GM23338 (cell line): ENCODE data around the gene MYH15. TPM values are rescaled to one million over a fixed set of nuclear protein-coding genes. Genes with fewer than 3 reads are reported as not detected.

Experiments
- ATAC-seq: fragments of 200-7000 bp; cut with Tn5 transposase; 3 replicates; pipeline ENCODE4 v1.9.1; 2020
- DNase-seq: peaks from one replicate; pipeline ENCODE4 v3.0.0-alpha.2; 2015; ENCODE audit warnings: low spot score
- H2AFZ ChIP-seq: fragments of 200-600 bp; sonication (generic); 2 replicates; pipeline ENCODE4 v1.8.0; 2016; ENCODE audit warnings: antibody characterized with exemption, mild to moderate bottlenecking, moderate library complexity
- H3F3A ChIP-seq: fragments of 200-600 bp; sonication (generic); replicated peaks from 2 replicates; pipeline ENCODE4 v1.8.0; 2017; ENCODE audit warnings: antibody characterized with exemption, mixed run types, low read depth
- H3K27ac ChIP-seq: fragments of 200-600 bp; sonication (generic); 2 replicates; pipeline ENCODE4 v1.6.1; 2016; ENCODE audit warnings: low read depth
- H3K27me3 ChIP-seq: fragments of 200-600 bp; sonication (generic); 2 replicates; pipeline ENCODE4 v1.8.0; 2016; ENCODE audit warnings: mild to moderate bottlenecking, mixed run types, moderate library complexity; ENCODE audit not compliant: insufficient read depth
- H3K36me3 ChIP-seq: fragments of 200-600 bp; sonication (generic); 2 replicates; pipeline ENCODE4 v1.8.0; 2016; ENCODE audit warnings: mild to moderate bottlenecking; ENCODE audit not compliant: insufficient read depth
- H3K4me1 ChIP-seq: fragments of 200-600 bp; sonication (generic); 2 replicates; pipeline ENCODE4 v1.8.0; 2016; ENCODE audit warnings: mild to moderate bottlenecking, moderate library complexity; ENCODE audit not compliant: insufficient read depth
- H3K4me2 ChIP-seq: fragments of 200-600 bp; sonication (generic); 2 replicates; pipeline ENCODE4 v1.7.1; 2017; ENCODE audit warnings: mixed run types
- H3K4me3 ChIP-seq: fragments of 200-600 bp; sonication (generic); 2 replicates; pipeline ENCODE4 v1.6.1; 2016; ENCODE audit warnings: mixed run types
- H3K79me2 ChIP-seq: fragments of 200-600 bp; sonication (generic); replicated peaks from 2 replicates; pipeline ENCODE4 v1.8.0; 2017; ENCODE audit warnings: mild to moderate bottlenecking; ENCODE audit not compliant: insufficient read depth
- H3K9me2 ChIP-seq: fragments of 200-600 bp; sonication (generic); 2 replicates; pipeline ENCODE4 v1.8.0; 2017; ENCODE audit not compliant: insufficient read depth
- H4K20me1 ChIP-seq: fragments of 200-600 bp; sonication (generic); replicated peaks from 2 replicates; pipeline ENCODE4 v1.8.0; 2017; ENCODE audit warnings: mild to moderate bottlenecking; ENCODE audit not compliant: insufficient read depth
- H3K27ac Mint-ChIP-seq: 2 replicates; pipeline ENCODE4 v1.8.0; 2020; ENCODE audit warnings: inconsistent platforms, mild to moderate bottlenecking, moderate library complexity, mixed read lengths
- H3K27me3 Mint-ChIP-seq: 3 replicates; pipeline ENCODE4 v1.8.0; 2022; ENCODE audit warnings: low read depth, mild to moderate bottlenecking, moderate library complexity, mixed read lengths, inconsistent platforms; ENCODE audit not compliant: insufficient read depth, poor library complexity
- H3K36me3 Mint-ChIP-seq: 3 replicates; pipeline ENCODE4 v1.8.0; 2021; ENCODE audit warnings: low read depth, mild to moderate bottlenecking, inconsistent platforms, moderate library complexity, mixed read lengths
- H3K4me1 Mint-ChIP-seq: 3 replicates; pipeline ENCODE4 v1.8.0; 2020; ENCODE audit warnings: mild to moderate bottlenecking, inconsistent platforms, mixed read lengths
- H3K4me3 Mint-ChIP-seq: 3 replicates; pipeline ENCODE4 v1.8.0; 2021; ENCODE audit warnings: moderate library complexity, mild to moderate bottlenecking, inconsistent platforms, mixed read lengths
- H3K9me3 Mint-ChIP-seq: 3 replicates; pipeline ENCODE4 v1.8.0; 2020; ENCODE audit warnings: moderate library complexity, mild to moderate bottlenecking, inconsistent platforms, mixed read lengths
- CREB1 ChIP-seq: fragments of 250-450 bp; sonication (Bioruptor Pico); IDR thresholded peaks from 2 replicates; pipeline ENCODE4 v1.5.0; 2020; ENCODE audit warnings: low read depth, mild to moderate bottlenecking, moderate library complexity
- JUNB ChIP-seq: IDR thresholded peaks from one replicate; pipeline ENCODE4 v1.6.1; 2016; ENCODE audit warnings: antibody characterized with exemption; ENCODE audit not compliant: unreplicated experiment
- STAT1 ChIP-seq: IDR thresholded peaks from one replicate; pipeline ENCODE4 v1.6.1; 2016; ENCODE audit warnings: antibody characterized with exemption; ENCODE audit not compliant: unreplicated experiment
- polyA plus RNA-seq: library from polyadenylated mRNA; unstranded; fragments of >200 nt; fragmentation: Nextera tagmentation; extraction: Ambion mirVana; gene quantifications from 2 replicates; pipeline ENCODE4 v1.2.1, GENCODE V29; 2016
- total RNA-seq: library from RNA; depleted of rRNA; stranded (reverse); fragments of >200 nt; shearing (Covaris generic); gene quantifications from 2 replicates; pipeline ENCODE4 v1.2.3, GENCODE V29; 2014
- TF ChIP-seq, protein P1 (sequence below): IDR thresholded peaks from one replicate; pipeline ENCODE4 v1.6.1; 2018; ENCODE audit warnings: antibody characterized with exemption; ENCODE audit not compliant: unreplicated experiment
- TF ChIP-seq, protein P2 (sequence below): IDR thresholded peaks from 2 replicates; pipeline ENCODE4 v1.6.1; 2016; ENCODE audit warnings: antibody characterized with exemption
- TF ChIP-seq, protein P3 (sequence below), 2 experiments: fragments of 200-600 bp in 1 of 2; sonication (generic) in 1 of 2; conservative IDR thresholded peaks; 2 replicates each; pipeline versions ENCODE4 v1.5.1 to v1.6.1; 2016 to 2017; ENCODE audit warnings: antibody characterized with exemption in 2 of 2, low read depth in 2 of 2, mild to moderate bottlenecking in 2 of 2, moderate library complexity in 1 of 2

MYH15 gene
- total and polyA plus RNA-seq, 2 experiments from 2014 or later, result 0.07 TPM; not detected in 1

DNA sequence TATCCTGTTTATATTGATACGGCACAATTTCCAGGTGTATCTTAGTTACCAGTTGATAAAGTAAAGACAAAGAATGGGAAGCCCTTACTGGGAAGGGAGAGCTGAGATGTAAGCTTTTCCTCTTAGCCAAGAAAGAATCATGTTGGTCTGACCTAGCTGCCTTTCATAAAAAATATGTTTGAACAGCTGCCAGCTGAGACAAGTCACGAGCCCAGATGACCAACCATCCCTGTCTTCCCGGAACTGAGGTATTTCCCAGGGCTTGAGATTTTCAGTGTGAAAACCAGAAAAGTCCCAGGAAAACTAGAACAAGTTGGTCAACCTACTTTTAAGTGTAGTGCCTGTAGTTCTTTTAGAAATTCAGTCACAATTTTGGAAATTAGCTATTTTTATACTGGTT lies 3.6 kb upstream of the MYH15 start (continued):
- TF ChIP-seq, protein P1, sequence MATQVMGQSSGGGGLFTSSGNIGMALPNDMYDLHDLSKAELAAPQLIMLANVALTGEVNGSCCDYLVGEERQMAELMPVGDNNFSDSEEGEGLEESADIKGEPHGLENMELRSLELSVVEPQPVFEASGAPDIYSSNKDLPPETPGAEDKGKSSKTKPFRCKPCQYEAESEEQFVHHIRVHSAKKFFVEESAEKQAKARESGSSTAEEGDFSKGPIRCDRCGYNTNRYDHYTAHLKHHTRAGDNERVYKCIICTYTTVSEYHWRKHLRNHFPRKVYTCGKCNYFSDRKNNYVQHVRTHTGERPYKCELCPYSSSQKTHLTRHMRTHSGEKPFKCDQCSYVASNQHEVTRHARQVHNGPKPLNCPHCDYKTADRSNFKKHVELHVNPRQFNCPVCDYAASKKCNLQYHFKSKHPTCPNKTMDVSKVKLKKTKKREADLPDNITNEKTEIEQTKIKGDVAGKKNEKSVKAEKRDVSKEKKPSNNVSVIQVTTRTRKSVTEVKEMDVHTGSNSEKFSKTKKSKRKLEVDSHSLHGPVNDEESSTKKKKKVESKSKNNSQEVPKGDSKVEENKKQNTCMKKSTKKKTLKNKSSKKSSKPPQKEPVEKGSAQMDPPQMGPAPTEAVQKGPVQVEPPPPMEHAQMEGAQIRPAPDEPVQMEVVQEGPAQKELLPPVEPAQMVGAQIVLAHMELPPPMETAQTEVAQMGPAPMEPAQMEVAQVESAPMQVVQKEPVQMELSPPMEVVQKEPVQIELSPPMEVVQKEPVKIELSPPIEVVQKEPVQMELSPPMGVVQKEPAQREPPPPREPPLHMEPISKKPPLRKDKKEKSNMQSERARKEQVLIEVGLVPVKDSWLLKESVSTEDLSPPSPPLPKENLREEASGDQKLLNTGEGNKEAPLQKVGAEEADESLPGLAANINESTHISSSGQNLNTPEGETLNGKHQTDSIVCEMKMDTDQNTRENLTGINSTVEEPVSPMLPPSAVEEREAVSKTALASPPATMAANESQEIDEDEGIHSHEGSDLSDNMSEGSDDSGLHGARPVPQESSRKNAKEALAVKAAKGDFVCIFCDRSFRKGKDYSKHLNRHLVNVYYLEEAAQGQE, result no peak
- TF ChIP-seq, protein P2, sequence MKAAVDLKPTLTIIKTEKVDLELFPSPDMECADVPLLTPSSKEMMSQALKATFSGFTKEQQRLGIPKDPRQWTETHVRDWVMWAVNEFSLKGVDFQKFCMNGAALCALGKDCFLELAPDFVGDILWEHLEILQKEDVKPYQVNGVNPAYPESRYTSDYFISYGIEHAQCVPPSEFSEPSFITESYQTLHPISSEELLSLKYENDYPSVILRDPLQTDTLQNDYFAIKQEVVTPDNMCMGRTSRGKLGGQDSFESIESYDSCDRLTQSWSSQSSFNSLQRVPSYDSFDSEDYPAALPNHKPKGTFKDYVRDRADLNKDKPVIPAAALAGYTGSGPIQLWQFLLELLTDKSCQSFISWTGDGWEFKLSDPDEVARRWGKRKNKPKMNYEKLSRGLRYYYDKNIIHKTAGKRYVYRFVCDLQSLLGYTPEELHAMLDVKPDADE, result no peak

DNA sequence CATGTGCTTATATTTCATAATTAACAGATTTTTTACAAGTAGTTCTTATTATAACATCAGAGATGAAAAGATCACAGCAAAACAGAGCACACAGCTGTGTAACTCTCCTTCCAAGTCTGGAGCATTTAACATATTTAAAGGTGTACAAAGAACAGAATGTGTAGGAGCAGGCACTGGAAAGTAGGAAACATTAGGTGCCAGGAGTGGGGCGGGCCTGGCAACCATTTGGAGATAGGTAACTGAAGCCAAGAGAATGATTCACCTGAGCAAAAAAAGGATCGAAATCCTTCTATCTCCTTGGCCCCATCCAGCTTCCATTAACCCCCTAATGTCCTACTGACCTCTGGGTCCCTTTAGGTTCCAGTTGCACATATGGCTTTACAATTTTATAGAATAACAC lies 2.3 kb upstream of the MYH15 start:
- Mint-ChIP-seq H3K4me3 (no peak overlapping the region), H3K36me3 (no peaks in the 10 kb centered on the region), H3K4me1 (peaks cover 7% of the 10 kb centered on the region), H3K27me3 (no peaks in the 10 kb centered on the region), H3K9me3 (no peaks in the 10 kb centered on the region), H3K27ac (no peak overlapping the region)
- no peak for TF ChIP-seq CREB1 (CRISPR knock-in tag)
- TF ChIP-seq, protein P3, sequence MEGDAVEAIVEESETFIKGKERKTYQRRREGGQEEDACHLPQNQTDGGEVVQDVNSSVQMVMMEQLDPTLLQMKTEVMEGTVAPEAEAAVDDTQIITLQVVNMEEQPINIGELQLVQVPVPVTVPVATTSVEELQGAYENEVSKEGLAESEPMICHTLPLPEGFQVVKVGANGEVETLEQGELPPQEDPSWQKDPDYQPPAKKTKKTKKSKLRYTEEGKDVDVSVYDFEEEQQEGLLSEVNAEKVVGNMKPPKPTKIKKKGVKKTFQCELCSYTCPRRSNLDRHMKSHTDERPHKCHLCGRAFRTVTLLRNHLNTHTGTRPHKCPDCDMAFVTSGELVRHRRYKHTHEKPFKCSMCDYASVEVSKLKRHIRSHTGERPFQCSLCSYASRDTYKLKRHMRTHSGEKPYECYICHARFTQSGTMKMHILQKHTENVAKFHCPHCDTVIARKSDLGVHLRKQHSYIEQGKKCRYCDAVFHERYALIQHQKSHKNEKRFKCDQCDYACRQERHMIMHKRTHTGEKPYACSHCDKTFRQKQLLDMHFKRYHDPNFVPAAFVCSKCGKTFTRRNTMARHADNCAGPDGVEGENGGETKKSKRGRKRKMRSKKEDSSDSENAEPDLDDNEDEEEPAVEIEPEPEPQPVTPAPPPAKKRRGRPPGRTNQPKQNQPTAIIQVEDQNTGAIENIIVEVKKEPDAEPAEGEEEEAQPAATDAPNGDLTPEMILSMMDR (conservative IDR thresholded peaks at IDR 0.05; ENCODE audit: low read depth in 2 of 2), result no peak
- TF ChIP-seq, protein P2, result no peak
- no peak for TF ChIP-seq JUNB
- TF ChIP-seq STAT1, result no peak
- H3K27ac ChIP-seq, result no peak overlapping the region
- no peaks in the 10 kb centered on the region for H3F3A ChIP-seq
- no peaks in the 10 kb centered on the region for H3K9me2 ChIP-seq
- H3K36me3 ChIP-seq, result no peaks in the 10 kb centered on the region
- H3K4me3 ChIP-seq, result no peak overlapping the region
- no peaks in the 10 kb centered on the region for H3K27me3 ChIP-seq
- H3K4me1 ChIP-seq, result peaks cover 8% of the 10 kb centered on the region
- H4K20me1 ChIP-seq, result no peaks in the 10 kb centered on the region
- H2AFZ ChIP-seq, result no peak overlapping the region
- no peak for ATAC-seq
- H3K4me2 ChIP-seq, result no peak overlapping the region
- H3K79me2 ChIP-seq, result no peaks in the 10 kb centered on the region
- no peak for DNase-seq
